MM.1S (cell line): Measurements from ENCODE around the gene PBX4.

Experiments used
- DNase-seq: peaks from one replicate; pipeline ENCODE4 v3.0.0-alpha.2; 2015
- H2AFZ ChIP-seq: fragments of 300-600 bp; sonication (generic); 2 replicates; pipeline ENCODE4 v1.6.0; 2016; ENCODE audit warnings: antibody characterized with exemption, low read length
- H3F3A ChIP-seq: fragments of 300-600 bp; sonication (generic); 2 replicates; pipeline ENCODE4 v1.6.1; 2016; ENCODE audit warnings: mild to moderate bottlenecking, antibody characterized with exemption, low read length, moderate library complexity, mixed read lengths; ENCODE audit not compliant: insufficient read depth
- H3K27ac ChIP-seq: fragments of 300-600 bp; sonication (generic); 2 replicates; pipeline ENCODE4 v1.5.1; 2016; ENCODE audit warnings: mild to moderate bottlenecking, low read length
- H3K27me3 ChIP-seq: fragments of 300-600 bp; sonication (generic); replicated peaks from 2 replicates; pipeline ENCODE4 v1.6.0; 2016; ENCODE audit warnings: low read length; ENCODE audit not compliant: insufficient read depth
- H3K36me3 ChIP-seq: fragments of 300-600 bp; sonication (generic); replicated peaks from 2 replicates; pipeline ENCODE4 v1.6.1; 2016; ENCODE audit warnings: mild to moderate bottlenecking, low read length, mixed read lengths; ENCODE audit not compliant: insufficient read depth
- H3K4me1 ChIP-seq: fragments of 300-600 bp; sonication (generic); 2 replicates; pipeline ENCODE4 v1.6.1; 2016; ENCODE audit warnings: low read length, mixed read lengths
- H3K4me2 ChIP-seq: fragments of 300-600 bp; sonication (generic); 2 replicates; pipeline ENCODE4 v1.6.0; 2016; ENCODE audit warnings: low read depth, low read length
- H3K4me3 ChIP-seq: fragments of 300-600 bp; sonication (generic); 2 replicates; pipeline ENCODE4 v1.5.1; 2016; ENCODE audit warnings: low read length, mixed read lengths
- H3K79me2 ChIP-seq: fragments of 300-600 bp; sonication (generic); 2 replicates; pipeline ENCODE4 v1.6.1; 2016; ENCODE audit warnings: mixed run types, low read length, mixed read lengths
- H3K9ac ChIP-seq: fragments of 300-600 bp; sonication (generic); 2 replicates; pipeline ENCODE4 v1.6.1; 2016; ENCODE audit warnings: low read length, mixed read lengths
- H3K9me2 ChIP-seq: fragments of 300-600 bp; sonication (generic); replicated peaks from 2 replicates; pipeline ENCODE4 v1.6.1; 2016; ENCODE audit warnings: mild to moderate bottlenecking, low read length, mixed read lengths; ENCODE audit not compliant: insufficient read depth
- H3K9me3 ChIP-seq: fragments of 300-600 bp; sonication (generic); replicated peaks from 2 replicates; pipeline ENCODE4 v1.6.1; 2016; ENCODE audit warnings: mild to moderate bottlenecking, low read length, mixed read lengths; ENCODE audit not compliant: insufficient read depth
- H4K20me1 ChIP-seq: fragments of 300-600 bp; sonication (generic); 2 replicates; pipeline ENCODE4 v1.6.1; 2016; ENCODE audit warnings: mild to moderate bottlenecking, low read length, moderate library complexity, mixed read lengths; ENCODE audit not compliant: insufficient read depth
- EZH2 ChIP-seq: fragments of 300-600 bp; sonication (generic); optimal IDR thresholded peaks from 2 replicates; pipeline ENCODE3; 2017; ENCODE audit warnings: low read depth, mild to moderate bottlenecking, antibody characterized with exemption, low read length, mixed read lengths
- EZH2phosphoT487 ChIP-seq: fragments of 300-600 bp; sonication (generic); IDR thresholded peaks from 2 replicates; pipeline ENCODE4 v1.6.1; 2018; ENCODE audit warnings: antibody characterized with exemption, low read length
- TF ChIP-seq, protein P1 (sequence below): fragments of 300-600 bp; sonication (generic); IDR thresholded peaks from 2 replicates; pipeline ENCODE4 v1.5.1; 2016; ENCODE audit warnings: antibody characterized with exemption, low read length, mixed read lengths

The PBX4 gene

DNA sequence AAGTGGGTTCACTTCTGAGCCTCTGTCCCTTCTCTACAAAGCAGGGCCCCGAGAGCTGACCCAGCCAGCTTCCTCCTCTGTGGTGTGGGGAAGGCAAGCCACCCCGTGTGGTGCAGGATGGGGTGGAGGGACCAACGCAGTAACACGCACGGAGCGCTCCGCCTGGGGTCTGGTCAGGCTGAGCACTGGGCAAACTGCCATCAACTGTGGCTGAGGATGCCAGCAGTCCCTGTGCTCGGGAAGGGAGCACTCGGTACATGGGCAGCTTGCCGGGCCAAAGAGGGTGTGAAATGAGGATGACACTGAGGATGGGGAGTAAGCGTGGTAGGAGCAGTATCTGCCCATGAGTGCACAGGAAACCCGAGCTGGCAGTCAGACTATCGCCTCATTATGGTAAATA is 32.6 kb upstream of the PBX4 start:
- TF ChIP-seq EZH2phosphoT487, result no peak
- no peak for TF ChIP-seq EZH2
- TF ChIP-seq, protein P1, sequence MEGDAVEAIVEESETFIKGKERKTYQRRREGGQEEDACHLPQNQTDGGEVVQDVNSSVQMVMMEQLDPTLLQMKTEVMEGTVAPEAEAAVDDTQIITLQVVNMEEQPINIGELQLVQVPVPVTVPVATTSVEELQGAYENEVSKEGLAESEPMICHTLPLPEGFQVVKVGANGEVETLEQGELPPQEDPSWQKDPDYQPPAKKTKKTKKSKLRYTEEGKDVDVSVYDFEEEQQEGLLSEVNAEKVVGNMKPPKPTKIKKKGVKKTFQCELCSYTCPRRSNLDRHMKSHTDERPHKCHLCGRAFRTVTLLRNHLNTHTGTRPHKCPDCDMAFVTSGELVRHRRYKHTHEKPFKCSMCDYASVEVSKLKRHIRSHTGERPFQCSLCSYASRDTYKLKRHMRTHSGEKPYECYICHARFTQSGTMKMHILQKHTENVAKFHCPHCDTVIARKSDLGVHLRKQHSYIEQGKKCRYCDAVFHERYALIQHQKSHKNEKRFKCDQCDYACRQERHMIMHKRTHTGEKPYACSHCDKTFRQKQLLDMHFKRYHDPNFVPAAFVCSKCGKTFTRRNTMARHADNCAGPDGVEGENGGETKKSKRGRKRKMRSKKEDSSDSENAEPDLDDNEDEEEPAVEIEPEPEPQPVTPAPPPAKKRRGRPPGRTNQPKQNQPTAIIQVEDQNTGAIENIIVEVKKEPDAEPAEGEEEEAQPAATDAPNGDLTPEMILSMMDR, result no peak
- H2AFZ ChIP-seq, result no peak overlapping the region
- no peak overlapping the region for H3K27ac ChIP-seq
- DNase-seq, result no peak
- no peaks in the 10 kb centered on the region for H3F3A ChIP-seq
- no peaks in the 10 kb centered on the region for H3K27me3 ChIP-seq
- no peak overlapping the region for H3K4me3 ChIP-seq
- no peaks in the 10 kb centered on the region; the same call in 1 of the 2 replicates for H3K36me3 ChIP-seq
- H3K9ac ChIP-seq, result no peak overlapping the region
- no peaks in the 10 kb centered on the region for H3K4me1 ChIP-seq
- no peaks in the 10 kb centered on the region for H3K9me2 ChIP-seq
- H3K79me2 ChIP-seq, result no peaks in the 10 kb centered on the region
- H4K20me1 ChIP-seq, result no peaks in the 10 kb centered on the region
- H3K4me2 ChIP-seq, result no peak overlapping the region
- H3K9me3 ChIP-seq, result no peaks in the 10 kb centered on the region

DNA sequence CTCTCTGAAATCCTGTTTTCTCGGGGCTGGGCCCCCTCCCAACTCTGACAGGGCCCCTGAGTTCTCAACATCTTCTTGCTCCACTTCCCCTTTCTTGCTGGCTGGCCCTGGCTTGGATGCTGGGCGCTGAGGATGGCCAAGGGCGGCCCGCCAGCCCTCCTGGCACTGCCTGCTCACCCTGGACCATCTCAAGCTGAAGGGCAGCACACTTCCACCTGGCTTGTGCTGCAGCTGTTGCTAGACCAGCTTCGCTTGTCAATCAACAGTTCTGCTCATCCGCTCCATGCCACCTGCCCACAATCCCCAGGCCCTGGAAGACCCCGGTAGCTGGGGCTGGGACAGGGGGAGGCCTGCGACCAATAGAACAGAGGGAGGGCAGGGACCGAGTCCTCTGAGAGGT is 31.8 kb upstream of the PBX4 start:
- DNase-seq, result no peak
- no peaks in the 10 kb centered on the region; the same call in 1 of the 2 replicates for H3K36me3 ChIP-seq
- TF ChIP-seq, protein P1, result no peak

DNA sequence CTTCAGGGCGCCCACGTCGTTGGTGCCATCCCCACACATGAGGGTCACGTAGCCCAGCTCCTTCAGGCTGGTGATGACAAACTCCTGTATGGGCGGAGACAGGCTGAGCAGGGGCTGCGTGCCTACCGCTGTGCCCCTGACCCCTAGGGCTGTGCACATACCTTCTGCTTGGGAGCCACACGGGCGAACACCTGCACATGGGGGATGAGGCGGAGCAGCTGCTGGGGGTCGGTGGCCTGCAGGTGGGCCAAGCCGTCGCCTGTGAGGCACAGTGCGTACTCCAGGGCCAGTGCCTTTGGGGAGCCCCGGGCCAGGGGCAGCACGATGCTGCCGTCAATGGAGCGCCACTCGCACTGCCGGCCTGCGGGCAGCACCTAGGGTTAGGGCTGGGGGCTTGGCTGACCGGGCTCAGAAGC is 31.1 kb upstream of the PBX4 start:
- H4K20me1 ChIP-seq, result no peaks in the 10 kb centered on the region
- H3F3A ChIP-seq, result peaks cover 3% of the 10 kb centered on the region; the same call in 1 of the 2 replicates
- H3K36me3 ChIP-seq, result no peaks in the 10 kb centered on the region; the same call in 1 of the 2 replicates
- no peak for DNase-seq
- no peaks in the 10 kb centered on the region for H3K4me1 ChIP-seq
- H3K9ac ChIP-seq, result no peak overlapping the region
- no peak overlapping the region for H3K4me2 ChIP-seq
- no peaks in the 10 kb centered on the region for H3K9me2 ChIP-seq
- no peaks in the 10 kb centered on the region for H3K9me3 ChIP-seq
- TF ChIP-seq EZH2, result no peak
- TF ChIP-seq EZH2phosphoT487, result no peak
- TF ChIP-seq, protein P1, result no peak
- H2AFZ ChIP-seq, result no peak overlapping the region
- no peaks in the 10 kb centered on the region for H3K79me2 ChIP-seq
- H3K27ac ChIP-seq, result no peak overlapping the region
- H3K27me3 ChIP-seq, result no peaks in the 10 kb centered on the region
- no peak overlapping the region for H3K4me3 ChIP-seq

More for the DNA sequence above, 31.8 kb upstream of the PBX4 start:
- Histone ChIP-seq H3K9ac (no peak overlapping the region), H3K9me2 (no peaks in the 10 kb centered on the region), H3K79me2 (no peaks in the 10 kb centered on the region), H3K27ac (no peak overlapping the region), H2AFZ (no peak overlapping the region), H3K4me1 (no peaks in the 10 kb centered on the region), H3K4me2 (no peak overlapping the region), H4K20me1 (no peaks in the 10 kb centered on the region), H3F3A (no peaks in the 10 kb centered on the region), H3K9me3 (no peaks in the 10 kb centered on the region), H3K27me3 (no peaks in the 10 kb centered on the region), H3K4me3 (no peak overlapping the region)
